Left ventricle myocardium inferior (tissue), 1 donor: ENCODE data around the gene HDDC3. TPM values are rescaled to one million over a fixed set of nuclear protein-coding genes. Genes with fewer than 3 reads are reported as not detected.

ENCODE experiments used
- DNase-seq: peaks from one replicate; pipeline ENCODE4 v3.0.0-alpha.2; 2020
- H3K27ac ChIP-seq: fragments of 200-600 bp; replicated peaks from 2 replicates; pipeline ENCODE4 v1.8.0; 2021
- H3K27me3 ChIP-seq: fragments of 200-600 bp; 2 replicates; pipeline ENCODE4 v1.8.0; 2021; ENCODE audit warnings: low read depth
- H3K36me3 ChIP-seq: fragments of 200-600 bp; 2 replicates; pipeline ENCODE4 v1.8.0; 2021
- H3K4me1 ChIP-seq: fragments of 200-600 bp; 2 replicates; pipeline ENCODE4 v1.8.0; 2021
- H3K4me3 ChIP-seq: fragments of 200-600 bp; 2 replicates; pipeline ENCODE4 v1.8.0; 2021; ENCODE audit warnings: mild to moderate bottlenecking, moderate library complexity
- H3K9me3 ChIP-seq: fragments of 200-600 bp; replicated peaks from 2 replicates; pipeline ENCODE4 v1.8.0; 2021
- CTCF ChIP-seq: fragments of 200-600 bp; IDR thresholded peaks from 2 replicates; pipeline ENCODE4 v1.8.0; 2021; ENCODE audit warnings: antibody characterized with exemption, mild to moderate bottlenecking, borderline replicate concordance
- intact Hi-C: fragments of 100-400 bp; cut with micrococcal nuclease; formaldehyde crosslinking; loops from one replicate; pipeline ENCODE4 v1.11.0; 2022
- total RNA-seq: library from RNA; stranded (reverse); fragmentation: NEBNext Ultra II Directional; extraction: Animal tissue kit (Norgen Biotek cat#: 25700); gene quantifications from one replicate; pipeline ENCODE4 v1.2.1, GENCODE V29; 2021
- donor health status: DM: no; HTN: yes; CAD: no; lungs with severe emphysema.

The HDDC3 gene
- total RNA-seq, 1 donor from 2014 or later: 12.7 TPM

DNA sequence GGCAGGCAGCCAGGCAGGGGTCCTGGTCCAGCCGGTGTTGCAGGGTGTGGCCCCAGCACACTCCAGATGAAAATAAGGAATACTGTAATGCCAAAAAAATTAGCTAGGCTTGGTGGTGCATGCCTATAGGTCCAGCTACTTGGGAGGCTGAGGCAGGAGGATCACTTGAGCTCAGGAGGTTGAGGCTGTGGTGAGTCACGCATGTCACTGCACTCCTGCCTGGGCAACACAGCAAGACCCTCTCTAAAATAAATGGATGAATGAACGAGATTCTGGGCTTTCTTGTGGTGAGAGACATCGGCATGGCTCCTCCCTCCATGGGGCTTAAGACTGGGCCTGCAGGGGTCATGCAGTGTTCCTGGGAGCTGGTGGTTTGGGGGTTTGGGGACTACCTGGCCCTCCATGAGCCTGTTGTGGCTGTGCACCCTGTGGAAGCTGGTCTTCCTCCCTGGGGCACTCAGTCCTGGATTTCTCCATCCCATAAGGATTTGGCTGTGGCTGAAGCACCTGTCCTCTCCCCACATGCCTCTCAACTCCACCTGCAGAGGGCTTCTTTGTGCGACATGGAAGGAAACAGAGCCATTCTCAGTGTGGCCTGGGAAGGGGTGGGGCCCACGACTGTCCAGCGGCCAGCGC, 14.7 kb upstream of the HDDC3 start:
- H3K4me3 ChIP-seq: no peak overlapping the region

GRCh38 chr15:90946538-90946937, 14.2 kb upstream of the HDDC3 start:
- intact Hi-C loops: no loop called here
- TF ChIP-seq CTCF: no peak

More for the DNA sequence above, 14.7 kb upstream of the HDDC3 start:
- intact Hi-C loops: no loop called here
- DNase-seq: no peak
- H3K27me3 ChIP-seq: no peaks in the 10 kb centered on the region
- H3K9me3 ChIP-seq: no peaks in the 10 kb centered on the region
- H3K4me1 ChIP-seq: no peaks in the 10 kb centered on the region
- no peak for TF ChIP-seq CTCF
- H3K27ac ChIP-seq: no peak overlapping the region
- H3K36me3 ChIP-seq: peaks cover 99% of the 10 kb centered on the region

DNA sequence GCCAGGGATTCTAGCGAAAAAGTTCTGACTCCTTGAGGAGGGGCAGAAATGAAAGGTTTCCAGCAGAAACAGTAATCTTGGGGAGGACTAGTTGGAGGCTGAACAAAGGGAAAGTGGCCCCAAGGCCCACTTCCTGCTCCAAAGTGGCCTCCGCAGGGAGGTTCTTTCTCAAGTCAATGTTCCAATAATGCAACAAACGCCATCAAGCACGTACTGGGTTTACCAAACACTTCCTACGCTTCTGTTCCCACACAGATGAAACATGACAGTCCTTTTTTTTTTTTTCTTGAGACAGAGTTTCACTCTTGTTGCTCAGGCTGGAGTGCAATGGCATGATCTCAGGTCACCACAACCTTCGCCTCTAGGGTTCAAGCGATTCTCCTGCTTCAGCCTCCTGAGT, 12.7 kb upstream of the HDDC3 start:
- intact Hi-C loops: no loop called here
- Histone ChIP-seq H3K27ac (no peak overlapping the region), H3K36me3 (peaks cover 99% of the 10 kb centered on the region), H3K9me3 (no peaks in the 10 kb centered on the region), H3K4me1 (no peaks in the 10 kb centered on the region), H3K27me3 (no peaks in the 10 kb centered on the region), H3K4me3 (no peak overlapping the region)
- no peak for DNase-seq
- no peak for TF ChIP-seq CTCF

More at GRCh38 chr15:90946538-90946937, 14.2 kb upstream of the HDDC3 start:
- H3K4me3 ChIP-seq: no peak overlapping the region
- DNase-seq: no peak
- H3K9me3 ChIP-seq: no peaks in the 10 kb centered on the region
- no peak overlapping the region for H3K27ac ChIP-seq
- peaks cover 99% of the 10 kb centered on the region for H3K36me3 ChIP-seq
- no peaks in the 10 kb centered on the region for H3K27me3 ChIP-seq
- no peaks in the 10 kb centered on the region for H3K4me1 ChIP-seq

DNA sequence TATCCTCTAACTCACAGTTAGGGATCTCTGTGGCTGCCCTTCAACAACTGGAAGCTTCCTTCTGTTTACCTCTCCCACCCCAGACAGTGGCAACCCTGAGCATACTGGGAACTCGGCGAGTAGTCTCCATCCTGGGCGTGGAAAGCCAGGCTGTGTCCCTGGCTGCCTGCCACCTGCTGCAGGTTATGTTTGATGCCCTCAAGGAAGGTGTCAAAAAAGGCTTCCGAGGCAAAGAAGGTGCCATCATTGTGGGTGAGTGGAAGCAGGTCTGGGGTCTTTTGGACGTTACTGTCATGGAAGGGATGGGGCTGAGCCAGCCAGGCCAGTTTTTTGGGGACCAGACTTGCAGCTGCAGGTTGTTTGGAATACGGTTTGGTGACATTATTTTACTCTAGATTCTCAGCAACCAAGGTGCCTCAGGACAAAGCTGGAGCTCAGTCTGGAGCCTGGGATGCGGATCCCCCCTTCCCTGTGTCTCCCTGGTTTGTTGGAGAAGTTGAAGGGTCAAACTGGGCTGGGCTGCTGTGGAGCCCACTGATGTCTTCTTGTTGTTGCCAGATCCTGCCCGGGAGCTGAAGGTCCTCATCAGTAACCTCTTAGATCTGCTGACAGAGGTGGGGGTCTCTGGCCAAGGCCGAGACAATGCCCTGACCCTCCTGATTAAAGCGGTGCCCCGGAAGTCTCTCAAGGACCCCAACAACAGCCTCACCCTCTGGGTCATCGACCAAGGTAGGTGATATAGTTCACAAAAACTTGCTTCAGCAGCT, 10.2 kb upstream of the HDDC3 start:
- no peak overlapping the region for H3K27ac ChIP-seq
- intact Hi-C loops: no loop called here
- no peaks in the 10 kb centered on the region for H3K4me1 ChIP-seq
- no peak for DNase-seq
- H3K36me3 ChIP-seq: peaks cover 93% of the 10 kb centered on the region
- TF ChIP-seq CTCF: no peak
- H3K4me3 ChIP-seq: no peak overlapping the region
- no peaks in the 10 kb centered on the region for H3K27me3 ChIP-seq
- no peaks in the 10 kb centered on the region for H3K9me3 ChIP-seq

- DNase-seq: no peak
- H3K27ac ChIP-seq: no peak overlapping the region
- TF ChIP-seq CTCF: no peak
- H3K4me3 ChIP-seq: no peak overlapping the region
- intact Hi-C loops: no loop called here
- H3K36me3 ChIP-seq: peaks cover 79% of the 10 kb centered on the region
- no peaks in the 10 kb centered on the region for H3K27me3 ChIP-seq
- no peaks in the 10 kb centered on the region for H3K9me3 ChIP-seq
- H3K4me1 ChIP-seq: peaks cover 10% of the 10 kb centered on the region
Measured at GRCh38 chr15:90941038-90941437, 8.7 kb upstream of the HDDC3 start.
